ENCODE results near the gene CLDN2. TPM values are rescaled to one million over a fixed set of nuclear protein-coding genes. Genes with fewer than 3 reads are reported as not detected.

CLDN2 gene
- total and polyA plus RNA-seq, 2 of the 13 experiments (the other 11 are each of a cell fraction or from before 2014, with no cell fraction given) = 1.3 to 1.5 TPM

DNA sequence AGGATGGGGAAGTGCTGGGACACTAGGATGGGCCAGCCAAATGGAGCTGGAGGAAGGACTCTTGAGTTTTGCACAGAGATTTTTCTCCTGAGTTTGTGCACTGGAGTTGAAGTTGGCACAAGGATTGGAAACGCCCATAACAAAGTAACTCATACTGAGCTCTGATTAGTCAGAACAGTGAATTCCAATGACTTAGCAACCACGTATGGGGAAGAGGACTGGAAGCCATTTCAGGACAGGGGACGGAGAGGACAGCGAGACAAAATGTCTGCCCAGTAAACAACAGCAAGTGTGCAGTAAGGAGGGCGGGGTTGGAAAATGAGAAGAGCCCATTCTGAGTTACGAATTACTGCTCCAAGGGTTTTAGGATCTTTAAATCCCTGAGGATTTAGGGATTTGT is 22.9 kb upstream of the CLDN2 start:
- no peak overlapping the region for H3K27ac ChIP-seq (ENCODE audit: extremely low read length, insufficient read depth, low read length)
- CTCF ChIA-PET (ENCODE audit: low intra/inter-chr PET ratio, low total read pairs) = interaction anchor here (2.4 kb wide), 1 partner anchor 62 kb away, joined by 15 read pairs; no protein-coding TSS in a partner anchor

More for the DNA sequence above, 22.9 kb upstream of the CLDN2 start:
- Histone ChIP-seq H3K9ac (ENCODE audit: insufficient read depth, low read depth, low read length) (no peak overlapping the region), H3K79me2 (ENCODE audit: insufficient read depth, low read length) (no peaks in the 10 kb centered on the region), H3K4me3 (replicated peaks in 1 of 3; ENCODE audit: insufficient read depth in 1 of 3, low read depth in 2 of 3, low read length in 3 of 3) (no peak overlapping the region), H3K27me3 (ENCODE audit: control insufficient read depth in 1 of 2, insufficient read depth in 2 of 2, low read length in 2 of 2) (no peaks in the 10 kb centered on the region), H3K4me2 (ENCODE audit: low read depth, low read length) (no peak overlapping the region), H4K20me1 (ENCODE audit: insufficient read depth, low read length) (no peaks in the 10 kb centered on the region), H3K4me1 (ENCODE audit: insufficient read depth, low read length) (peaks cover 58% of the 10 kb centered on the region), H3K9me3 (ENCODE audit: low read length) (no peaks in the 10 kb centered on the region), H2AFZ (ENCODE audit: low read length) (no peak overlapping the region), H3K36me3 (replicated peaks in 1 of 2; ENCODE audit: control insufficient read depth in 1 of 2, insufficient read depth in 2 of 2, low read length in 2 of 2) (no peaks in the 10 kb centered on the region)
- BruUV-seq (replicated peaks) = no TSS peak
- 97% methylated on average over 6 of the region's 6 CpGs for WGBS (ENCODE audit: low lambda C conversion rate)
- POLR2A ChIA-PET = no interaction called here
- DNase-seq (ENCODE audit: low spot score) (no peak), FAIRE-seq (no peak), ATAC-seq (no peak)
- in situ Hi-C loops (cut with HindIII; ENCODE audit: extremely low pct_ligation_motif_present, low pct_unique_long_range_greater_than_20kb) = no loop called here
- TF ChIP-seq HMG20B (CRISPR knock-in tag; conservative IDR thresholded peaks at IDR 0.05) (no peak), MED1 (CRISPR knock-in tag; IDR thresholded peaks at IDR 0.05) (no peak), ZNF543 (CRISPR knock-in tag; IDR thresholded peaks at IDR 0.05) (no peak), ZNF383 (CRISPR knock-in tag; IDR thresholded peaks at IDR 0.05; ENCODE audit: borderline replicate concordance) (no peak), POLR2AphosphoS2 (IDR thresholded peaks at IDR 0.05; ENCODE audit: low read depth, low read length) (no peak), ZNF232 (CRISPR knock-in tag; IDR thresholded peaks at IDR 0.05; ENCODE audit: borderline replicate concordance) (no peak), NR3C1 (CRISPR knock-in tag; IDR thresholded peaks at IDR 0.05) (no peak), ZNF33A (CRISPR knock-in tag; IDR thresholded peaks at IDR 0.05; ENCODE audit: borderline replicate concordance) (no peak), JARID2 (CRISPR knock-in tag; IDR thresholded peaks at IDR 0.05; ENCODE audit: insufficient replicate concordance) (no peak), MATR3 (CRISPR knock-in tag; IDR thresholded peaks at IDR 0.05) (no peak), SYNCRIP (IDR thresholded peaks at IDR 0.05; ENCODE audit: insufficient read depth, low read depth, low read length) (no peak), RBFOX2 (IDR thresholded peaks at IDR 0.05; ENCODE audit: low read depth, low read length) (no peak), POLR2A (IDR thresholded peaks at IDR 0.05; ENCODE audit: insufficient read depth in 1 of 2, low read depth in 2 of 2, low read length in 2 of 2) (no peak), ZBTB7B (CRISPR knock-in tag; IDR thresholded peaks at IDR 0.05) (no peak)
- TF ChIP-seq, protein P1, sequence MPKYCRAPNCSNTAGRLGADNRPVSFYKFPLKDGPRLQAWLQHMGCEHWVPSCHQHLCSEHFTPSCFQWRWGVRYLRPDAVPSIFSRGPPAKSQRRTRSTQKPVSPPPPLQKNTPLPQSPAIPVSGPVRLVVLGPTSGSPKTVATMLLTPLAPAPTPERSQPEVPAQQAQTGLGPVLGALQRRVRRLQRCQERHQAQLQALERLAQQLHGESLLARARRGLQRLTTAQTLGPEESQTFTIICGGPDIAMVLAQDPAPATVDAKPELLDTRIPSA (CRISPR knock-in tag; IDR thresholded peaks at IDR 0.05; ENCODE audit: borderline replicate concordance) = no peak
- TF ChIP-seq, protein P2, sequence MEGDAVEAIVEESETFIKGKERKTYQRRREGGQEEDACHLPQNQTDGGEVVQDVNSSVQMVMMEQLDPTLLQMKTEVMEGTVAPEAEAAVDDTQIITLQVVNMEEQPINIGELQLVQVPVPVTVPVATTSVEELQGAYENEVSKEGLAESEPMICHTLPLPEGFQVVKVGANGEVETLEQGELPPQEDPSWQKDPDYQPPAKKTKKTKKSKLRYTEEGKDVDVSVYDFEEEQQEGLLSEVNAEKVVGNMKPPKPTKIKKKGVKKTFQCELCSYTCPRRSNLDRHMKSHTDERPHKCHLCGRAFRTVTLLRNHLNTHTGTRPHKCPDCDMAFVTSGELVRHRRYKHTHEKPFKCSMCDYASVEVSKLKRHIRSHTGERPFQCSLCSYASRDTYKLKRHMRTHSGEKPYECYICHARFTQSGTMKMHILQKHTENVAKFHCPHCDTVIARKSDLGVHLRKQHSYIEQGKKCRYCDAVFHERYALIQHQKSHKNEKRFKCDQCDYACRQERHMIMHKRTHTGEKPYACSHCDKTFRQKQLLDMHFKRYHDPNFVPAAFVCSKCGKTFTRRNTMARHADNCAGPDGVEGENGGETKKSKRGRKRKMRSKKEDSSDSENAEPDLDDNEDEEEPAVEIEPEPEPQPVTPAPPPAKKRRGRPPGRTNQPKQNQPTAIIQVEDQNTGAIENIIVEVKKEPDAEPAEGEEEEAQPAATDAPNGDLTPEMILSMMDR (CRISPR knock-in tag; IDR thresholded peaks at IDR 0.05) = no peak
- TF ChIP-seq, protein P3, sequence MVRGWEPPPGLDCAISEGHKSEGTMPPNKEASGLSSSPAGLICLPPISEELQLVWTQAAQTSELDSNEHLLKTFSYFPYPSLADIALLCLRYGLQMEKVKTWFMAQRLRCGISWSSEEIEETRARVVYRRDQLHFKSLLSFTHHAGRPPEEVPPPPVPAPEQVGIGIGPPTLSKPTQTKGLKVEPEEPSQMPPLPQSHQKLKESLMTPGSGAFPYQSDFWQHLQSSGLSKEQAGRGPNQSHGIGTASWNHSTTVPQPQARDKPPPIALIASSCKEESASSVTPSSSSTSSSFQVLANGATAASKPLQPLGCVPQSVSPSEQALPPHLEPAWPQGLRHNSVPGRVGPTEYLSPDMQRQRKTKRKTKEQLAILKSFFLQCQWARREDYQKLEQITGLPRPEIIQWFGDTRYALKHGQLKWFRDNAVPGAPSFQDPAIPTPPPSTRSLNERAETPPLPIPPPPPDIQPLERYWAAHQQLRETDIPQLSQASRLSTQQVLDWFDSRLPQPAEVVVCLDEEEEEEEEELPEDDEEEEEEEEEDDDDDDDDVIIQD (CRISPR knock-in tag; IDR thresholded peaks at IDR 0.05; ENCODE audit: low read depth) = no peak
- intact Hi-C loops (cut with micrococcal nuclease; ENCODE audit: unreplicated experiment) = no loop called here

Data from HepG2 (cell line).